Osteoblast (primary cell): ENCODE measurements around the gene UNC45A. TPM values are rescaled to one million over a fixed set of nuclear protein-coding genes. Genes with fewer than 3 reads are reported as not detected.

Source experiments
- DNase-seq: peaks from one replicate; pipeline ENCODE4 v3.0.0; 2011; ENCODE audit warnings: low spot score, mixed read lengths; ENCODE audit not compliant: insufficient read length; ENCODE audit errors: missing footprints
- H2AFZ ChIP-seq: 2 replicates; pipeline ENCODE4 v1.6.0; 2011; ENCODE audit warnings: mild to moderate bottlenecking, low read length
- H3K27ac ChIP-seq: 2 replicates; pipeline ENCODE4 v1.5.1; 2011; ENCODE audit warnings: mild to moderate bottlenecking, low read depth, low read length, moderate library complexity
- H3K27me3 ChIP-seq: 2 replicates; pipeline ENCODE4 v1.6.0; 2012; ENCODE audit warnings: mild to moderate bottlenecking, control low read depth, inconsistent platforms, low read length, moderate library complexity; ENCODE audit not compliant: insufficient read depth
- H3K36me3 ChIP-seq: 2 replicates; pipeline ENCODE4 v1.5.1; 2011; ENCODE audit warnings: mild to moderate bottlenecking, low read length, control low read depth, moderate library complexity; ENCODE audit not compliant: insufficient read depth
- H3K4me1 ChIP-seq: 2 replicates; pipeline ENCODE4 v1.5.1; 2011; ENCODE audit warnings: mild to moderate bottlenecking, low read length, control low read depth, moderate library complexity; ENCODE audit not compliant: insufficient read depth
- H3K4me2 ChIP-seq: 2 replicates; pipeline ENCODE4 v1.6.0; 2011; ENCODE audit warnings: mild to moderate bottlenecking, low read length; ENCODE audit not compliant: insufficient read depth
- H3K4me3 ChIP-seq: fragments of 200-600 bp; sonication (generic); 3 replicates; pipeline ENCODE4 v1.5.1; 2012; ENCODE audit warnings: mild to moderate bottlenecking, low read length, inconsistent platforms; ENCODE audit not compliant: insufficient read depth
- H3K79me2 ChIP-seq: 2 replicates; pipeline ENCODE4 v1.6.0; 2012; ENCODE audit warnings: mild to moderate bottlenecking, low read length, control low read depth, inconsistent platforms; ENCODE audit not compliant: insufficient read depth
- H3K9me3 ChIP-seq: 2 replicates; pipeline ENCODE4 v1.5.1; 2011; ENCODE audit warnings: low read depth, low read length, control low read depth
- H4K20me1 ChIP-seq: 2 replicates; pipeline ENCODE4 v1.6.0; 2012; ENCODE audit warnings: mild to moderate bottlenecking, low read length, control low read depth; ENCODE audit not compliant: insufficient read depth
- total RNA-seq: library from RNA; depleted of rRNA; stranded (reverse); fragments of >200 nt; gene quantifications from 2 replicates; pipeline ENCODE4 v1.2.3, GENCODE V29; 2012
- TF ChIP-seq, protein P1 (sequence below): IDR thresholded peaks from 2 replicates; pipeline ENCODE4 v1.5.1; 2011; ENCODE audit warnings: mild to moderate bottlenecking, low read depth, low read length, moderate library complexity; ENCODE audit errors: extremely low read depth

The UNC45A gene
- total RNA-seq, 1 donor: 74.9 TPM

DNA sequence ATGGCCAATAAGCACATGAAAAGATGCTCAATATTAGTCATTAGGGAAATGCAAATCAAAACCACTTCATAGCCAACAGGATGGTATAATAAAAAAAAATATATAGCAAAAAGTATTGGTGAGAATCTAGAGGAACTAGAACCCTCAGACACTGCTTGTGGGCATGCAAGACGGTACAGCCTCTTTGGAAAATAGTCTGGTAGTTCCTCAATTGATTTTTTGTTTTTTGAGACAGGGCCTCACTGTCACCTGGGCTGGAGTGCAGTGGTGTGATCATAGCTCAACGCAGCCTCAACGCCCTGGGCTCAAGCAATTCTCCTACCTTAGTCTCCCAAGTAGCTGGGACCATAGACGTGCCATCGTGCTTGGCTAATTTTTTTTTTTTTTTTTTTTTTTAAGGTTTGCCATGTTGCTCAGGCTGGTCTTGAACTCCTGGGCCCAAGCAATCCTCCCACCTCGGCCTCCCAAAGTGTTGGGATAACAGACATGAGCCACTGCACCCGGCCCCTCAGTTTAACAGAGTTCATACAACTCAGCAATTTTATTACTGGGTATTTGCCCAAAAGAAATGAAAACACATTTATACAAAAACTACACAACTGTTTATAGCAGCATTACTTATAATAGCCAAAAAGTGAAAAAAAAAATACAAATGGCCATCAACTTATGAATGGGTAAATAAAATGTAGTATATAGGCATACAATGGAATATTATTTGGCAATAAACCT is 54.1 kb downstream of the UNC45A start:
- peaks cover 23% of the 10 kb centered on the region for H3K4me1 ChIP-seq
- H3K27ac ChIP-seq: no peak overlapping the region
- TF ChIP-seq, protein P1, sequence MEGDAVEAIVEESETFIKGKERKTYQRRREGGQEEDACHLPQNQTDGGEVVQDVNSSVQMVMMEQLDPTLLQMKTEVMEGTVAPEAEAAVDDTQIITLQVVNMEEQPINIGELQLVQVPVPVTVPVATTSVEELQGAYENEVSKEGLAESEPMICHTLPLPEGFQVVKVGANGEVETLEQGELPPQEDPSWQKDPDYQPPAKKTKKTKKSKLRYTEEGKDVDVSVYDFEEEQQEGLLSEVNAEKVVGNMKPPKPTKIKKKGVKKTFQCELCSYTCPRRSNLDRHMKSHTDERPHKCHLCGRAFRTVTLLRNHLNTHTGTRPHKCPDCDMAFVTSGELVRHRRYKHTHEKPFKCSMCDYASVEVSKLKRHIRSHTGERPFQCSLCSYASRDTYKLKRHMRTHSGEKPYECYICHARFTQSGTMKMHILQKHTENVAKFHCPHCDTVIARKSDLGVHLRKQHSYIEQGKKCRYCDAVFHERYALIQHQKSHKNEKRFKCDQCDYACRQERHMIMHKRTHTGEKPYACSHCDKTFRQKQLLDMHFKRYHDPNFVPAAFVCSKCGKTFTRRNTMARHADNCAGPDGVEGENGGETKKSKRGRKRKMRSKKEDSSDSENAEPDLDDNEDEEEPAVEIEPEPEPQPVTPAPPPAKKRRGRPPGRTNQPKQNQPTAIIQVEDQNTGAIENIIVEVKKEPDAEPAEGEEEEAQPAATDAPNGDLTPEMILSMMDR: no peak
- no peaks in the 10 kb centered on the region for H4K20me1 ChIP-seq
- H2AFZ ChIP-seq: peak overlapping the region; percentile 87
- no peak overlapping the region for H3K4me3 ChIP-seq
- H3K79me2 ChIP-seq: peaks cover 98% of the 10 kb centered on the region
- H3K27me3 ChIP-seq: no peaks in the 10 kb centered on the region
- no peak for DNase-seq
- H3K36me3 ChIP-seq: peaks cover 4% of the 10 kb centered on the region
- H3K9me3 ChIP-seq: no peaks in the 10 kb centered on the region
- H3K4me2 ChIP-seq: no peak overlapping the region

DNA sequence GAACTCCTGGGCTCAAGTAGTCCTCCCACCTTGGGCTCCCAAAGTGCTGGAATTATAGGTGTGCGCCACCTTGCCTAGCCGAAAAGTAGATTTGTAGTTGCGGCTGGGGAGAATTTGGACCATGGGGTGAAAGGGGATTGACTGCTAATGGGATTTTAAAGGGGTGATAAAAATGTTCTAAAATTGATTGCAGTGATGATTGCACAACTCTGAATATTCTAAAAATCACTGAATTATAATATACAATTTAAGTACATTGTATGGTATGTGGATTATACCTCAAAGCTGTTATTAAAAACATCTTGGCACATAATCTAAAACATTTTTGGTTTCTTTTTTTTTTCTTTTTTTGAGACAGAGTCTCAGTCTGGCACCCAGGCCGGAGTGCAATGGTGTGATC is 55.4 kb downstream of the UNC45A start:
- H3K27me3 ChIP-seq: no peaks in the 10 kb centered on the region
- no peaks in the 10 kb centered on the region for H4K20me1 ChIP-seq
- no peak overlapping the region for H2AFZ ChIP-seq
- TF ChIP-seq, protein P1: no peak
- no peaks in the 10 kb centered on the region for H3K9me3 ChIP-seq
- no peaks in the 10 kb centered on the region for H3K36me3 ChIP-seq
- H3K4me3 ChIP-seq: no peak overlapping the region
- H3K4me2 ChIP-seq: no peak overlapping the region
- peaks cover 28% of the 10 kb centered on the region for H3K4me1 ChIP-seq
- peaks cover 88% of the 10 kb centered on the region for H3K79me2 ChIP-seq
- no peak overlapping the region for H3K27ac ChIP-seq
- no peak for DNase-seq

DNA sequence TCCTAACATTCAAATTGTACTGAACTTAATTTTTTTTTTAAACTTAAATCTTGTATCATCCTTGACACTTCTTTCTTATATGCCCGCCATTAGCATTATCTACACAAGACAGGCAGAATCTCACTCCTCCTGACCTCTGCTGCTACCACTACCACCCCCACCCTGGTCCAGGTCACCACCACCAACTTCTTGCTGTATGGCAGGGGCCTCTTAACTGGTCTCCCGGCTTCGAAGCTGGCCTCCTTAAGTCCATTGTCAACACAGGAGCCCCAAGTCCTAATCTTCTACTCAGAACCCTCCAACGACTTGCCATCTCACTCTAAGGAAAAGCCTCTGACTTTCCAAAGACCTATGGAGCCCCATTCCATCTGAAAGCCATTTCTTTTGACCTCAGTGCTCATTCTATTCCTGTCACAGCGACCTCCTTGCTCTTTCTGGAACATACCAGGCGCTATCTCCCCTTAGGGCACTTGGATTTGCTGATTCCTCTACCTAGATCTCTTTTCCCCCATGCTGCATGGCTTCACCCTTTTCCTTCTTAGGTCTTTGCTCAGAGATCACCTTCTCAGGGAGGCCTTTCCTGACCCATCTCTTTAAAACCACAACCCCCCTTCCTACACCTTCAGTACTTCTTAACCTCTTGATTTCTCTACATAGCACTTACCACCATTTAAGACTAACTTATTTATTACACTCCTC is 56.7 kb downstream of the UNC45A start:
- no peaks in the 10 kb centered on the region for H4K20me1 ChIP-seq
- no peaks in the 10 kb centered on the region for H3K36me3 ChIP-seq
- H3K9me3 ChIP-seq: no peaks in the 10 kb centered on the region
- H3K27me3 ChIP-seq: no peaks in the 10 kb centered on the region
- peak overlapping the region; percentile 65 for H2AFZ ChIP-seq
- peak overlapping the region; percentile 45 for H3K27ac ChIP-seq
- TF ChIP-seq, protein P1: no peak
- H3K79me2 ChIP-seq: peaks cover 77% of the 10 kb centered on the region
- H3K4me1 ChIP-seq: peaks cover 31% of the 10 kb centered on the region
- no peak for DNase-seq
- no peak overlapping the region for H3K4me3 ChIP-seq
- no peak overlapping the region for H3K4me2 ChIP-seq

DNA sequence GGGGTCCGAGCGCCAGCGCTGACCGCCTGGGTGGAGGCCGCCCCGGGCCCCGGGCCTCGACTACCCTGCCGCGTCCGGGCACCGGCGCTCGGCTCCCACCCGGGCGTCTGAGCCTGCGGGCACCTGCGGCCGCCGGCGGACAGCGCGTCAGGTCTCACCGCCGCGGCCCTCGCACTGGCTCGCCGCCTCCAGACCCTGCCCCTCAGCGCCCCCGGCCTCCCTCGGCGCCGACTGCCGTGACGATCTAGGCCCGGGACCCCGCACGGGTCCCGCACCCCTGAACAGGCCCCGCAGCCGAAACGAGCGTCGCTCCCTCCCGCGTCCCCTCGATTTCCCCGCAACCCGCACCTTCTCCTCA is 59.0 kb downstream of the UNC45A start:
- peaks cover 54% of the 10 kb centered on the region for H3K79me2 ChIP-seq
- H4K20me1 ChIP-seq: no peaks in the 10 kb centered on the region
- no peaks in the 10 kb centered on the region for H3K27me3 ChIP-seq
- H3K27ac ChIP-seq: peak overlapping the region; percentile 72
- no peak for DNase-seq
- H3K4me3 ChIP-seq: peak overlapping the region; percentile 87
- H3K9me3 ChIP-seq: no peaks in the 10 kb centered on the region
- H2AFZ ChIP-seq: peak overlapping the region; percentile 93
- TF ChIP-seq, protein P1: no peak
- H3K4me2 ChIP-seq: peak overlapping the region; percentile 87
- peaks cover 13% of the 10 kb centered on the region for H3K4me1 ChIP-seq
- peaks cover 19% of the 10 kb centered on the region for H3K36me3 ChIP-seq
